Measurements from ENCODE around the gene CD40LG. TPM values are rescaled to one million over a fixed set of nuclear protein-coding genes. Genes with fewer than 3 reads are reported as not detected.

The CD40LG gene
- total RNA-seq, 2 experiments from 2014 or later = not detected

DNA sequence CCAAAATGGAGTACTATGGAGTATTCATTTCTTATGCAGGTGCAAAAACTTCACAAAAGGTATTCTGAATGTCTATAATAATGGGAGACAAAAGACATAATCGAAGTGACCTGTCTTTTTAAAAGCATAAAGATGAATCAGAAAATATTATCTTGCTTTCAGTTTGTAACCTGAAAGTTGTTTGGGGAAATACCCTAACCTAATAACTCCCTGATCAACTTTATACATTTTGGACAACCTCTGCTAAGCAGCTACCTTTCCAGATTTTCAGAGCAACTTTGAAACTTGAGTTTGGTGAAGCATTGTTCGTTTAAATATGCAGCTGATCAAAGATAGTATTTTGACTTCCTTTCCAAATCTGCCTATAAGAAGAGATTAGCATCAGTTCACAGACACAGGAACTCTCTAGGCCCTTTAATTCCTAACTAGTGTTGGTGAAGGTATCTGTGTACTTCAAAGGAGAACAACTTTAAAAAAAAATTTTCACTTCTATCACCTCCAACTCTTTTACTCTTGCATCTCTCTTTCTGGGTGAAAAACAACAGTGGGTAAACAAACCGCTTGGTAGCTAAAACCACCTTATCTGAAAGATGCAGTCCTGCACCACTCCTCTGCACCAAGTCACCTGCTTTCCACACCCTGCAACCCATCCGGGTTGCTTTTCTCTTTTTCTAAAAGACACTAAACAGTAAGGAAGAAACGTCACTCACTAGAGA lies 26.5 kb downstream of the CD40LG start:
- CTCF ChIA-PET (ENCODE audit: unreplicated experiment) = no interaction called here
- H3K9me3 ChIP-seq (ENCODE audit: low read length) = no peaks in the 10 kb centered on the region
- H4K20me1 ChIP-seq (ENCODE audit: insufficient read depth, low read length) = no peaks in the 10 kb centered on the region
- no peak overlapping the region for H3K4me3 ChIP-seq (ENCODE audit: low read depth, low read length, poor library complexity, severe bottlenecking)
- no peak overlapping the region for H3K27ac ChIP-seq (ENCODE audit: low read depth, low read length, poor library complexity, severe bottlenecking)
- intact Hi-C loops (cut with micrococcal nuclease; ENCODE audit: unreplicated experiment) = no loop called here
- H3K4me1 ChIP-seq (ENCODE audit: insufficient read depth, low read length, poor library complexity, severe bottlenecking) = no peaks in the 10 kb centered on the region
- DNase-seq (ENCODE audit: low spot score) = no peak
- peaks cover 62% of the 10 kb centered on the region for H3K36me3 ChIP-seq (ENCODE audit: insufficient read depth, low read length)
- H3K9me2 ChIP-seq (ENCODE audit: insufficient read depth, low read length) = no peaks in the 10 kb centered on the region
- no peak overlapping the region for H2AFZ ChIP-seq (ENCODE audit: low read length)
- no peak overlapping the region for H3K4me2 ChIP-seq (ENCODE audit: low read length)
- no peak for TF ChIP-seq EZH2phosphoT487 (IDR thresholded peaks at IDR 0.05; ENCODE audit: borderline replicate concordance, low read depth, low read length)
- TF ChIP-seq CTCF (conservative IDR thresholded peaks at IDR 0.05; ENCODE audit: low read length) = no peak
- BruUV-seq (replicated peaks) = no TSS peak
- no peaks in the 10 kb centered on the region for H3K79me2 ChIP-seq (ENCODE audit: insufficient read depth, low read depth, low read length)
- POLR2A ChIA-PET = interaction anchor here (0.7 kb wide), 1 partner anchor 7 kb away, joined by 3 read pairs; no protein-coding TSS in a partner anchor

DNA sequence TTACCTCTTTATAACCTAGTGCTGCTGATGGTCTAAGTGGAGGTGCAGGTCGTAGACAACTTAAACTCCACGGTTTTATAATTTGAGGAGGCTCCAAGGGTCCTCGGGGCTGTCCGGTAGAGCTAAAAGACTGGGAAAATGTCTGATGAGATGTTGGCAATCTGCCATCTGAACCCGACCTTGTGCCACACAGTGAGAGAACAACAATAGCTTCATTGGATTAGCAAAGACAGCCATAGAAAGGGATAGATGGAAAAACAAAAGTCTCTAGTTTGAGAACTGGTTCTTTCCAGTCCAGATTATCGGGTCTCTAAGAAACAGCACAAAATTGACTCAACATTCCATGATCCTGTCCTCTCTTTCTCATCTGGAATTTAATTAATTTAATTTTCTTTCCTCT lies 31.6 kb downstream of the CD40LG start:
- BruUV-seq (replicated peaks) = no TSS peak
- Histone ChIP-seq H3K9me2 (ENCODE audit: insufficient read depth, low read length) (no peaks in the 10 kb centered on the region), H3K4me3 (ENCODE audit: low read depth, low read length, poor library complexity, severe bottlenecking) (no peak overlapping the region), H4K20me1 (ENCODE audit: insufficient read depth, low read length) (no peaks in the 10 kb centered on the region), H3K27ac (ENCODE audit: low read depth, low read length, poor library complexity, severe bottlenecking) (no peak overlapping the region), H3K4me1 (ENCODE audit: insufficient read depth, low read length, poor library complexity, severe bottlenecking) (no peaks in the 10 kb centered on the region), H3K9me3 (ENCODE audit: low read length) (no peaks in the 10 kb centered on the region), H3K4me2 (ENCODE audit: low read length) (no peak overlapping the region), H3K79me2 (ENCODE audit: insufficient read depth, low read depth, low read length) (no peaks in the 10 kb centered on the region), H2AFZ (ENCODE audit: low read length) (no peak overlapping the region), H3K36me3 (ENCODE audit: insufficient read depth, low read length) (peaks cover 66% of the 10 kb centered on the region)
- intact Hi-C loops (cut with micrococcal nuclease; ENCODE audit: unreplicated experiment) = no loop called here
- TF ChIP-seq CTCF (conservative IDR thresholded peaks at IDR 0.05; ENCODE audit: low read length) (no peak), EZH2phosphoT487 (IDR thresholded peaks at IDR 0.05; ENCODE audit: borderline replicate concordance, low read depth, low read length) (no peak)
- ChIA-PET POLR2A (interaction anchor here (0.6 kb wide), 2 partner anchors 14 to 280 kb away, joined by 3 read pairs; no protein-coding TSS in a partner anchor), CTCF (ENCODE audit: unreplicated experiment) (no interaction called here)
- DNase-seq (ENCODE audit: low spot score) = no peak

DNA sequence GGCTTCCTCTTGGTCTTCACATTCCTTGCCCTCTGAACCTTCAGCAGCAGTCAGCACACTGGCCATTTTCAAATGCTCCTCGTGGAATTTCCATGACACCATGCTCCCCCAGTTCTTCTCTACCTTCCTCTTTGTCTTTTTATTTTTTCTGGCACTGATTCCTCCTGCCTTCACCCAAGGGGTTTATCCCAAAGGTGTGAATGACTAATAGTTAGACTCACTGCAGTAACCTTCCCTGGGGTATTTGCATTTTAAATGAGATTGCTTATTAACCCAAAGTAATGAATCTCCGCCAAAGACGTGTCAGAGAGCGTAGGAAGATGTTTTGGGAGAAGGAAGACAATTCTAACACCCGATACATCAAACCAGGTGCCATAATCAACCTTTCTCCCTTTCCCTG lies 36.2 kb downstream of the CD40LG start:
- no peak for DNase-seq (ENCODE audit: low spot score)
- Histone ChIP-seq H3K79me2 (ENCODE audit: insufficient read depth, low read depth, low read length) (no peaks in the 10 kb centered on the region), H2AFZ (ENCODE audit: low read length) (no peak overlapping the region), H3K36me3 (ENCODE audit: insufficient read depth, low read length) (peaks cover 67% of the 10 kb centered on the region), H3K9me3 (ENCODE audit: low read length) (no peaks in the 10 kb centered on the region), H3K9me2 (ENCODE audit: insufficient read depth, low read length) (no peaks in the 10 kb centered on the region), H3K4me3 (ENCODE audit: low read depth, low read length, poor library complexity, severe bottlenecking) (no peak overlapping the region), H3K27ac (ENCODE audit: low read depth, low read length, poor library complexity, severe bottlenecking) (no peak overlapping the region), H4K20me1 (ENCODE audit: insufficient read depth, low read length) (no peaks in the 10 kb centered on the region), H3K4me2 (ENCODE audit: low read length) (no peak overlapping the region), H3K4me1 (ENCODE audit: insufficient read depth, low read length, poor library complexity, severe bottlenecking) (no peaks in the 10 kb centered on the region)
- BruUV-seq (replicated peaks) = no TSS peak
- TF ChIP-seq EZH2phosphoT487 (IDR thresholded peaks at IDR 0.05; ENCODE audit: borderline replicate concordance, low read depth, low read length) (no peak), CTCF (conservative IDR thresholded peaks at IDR 0.05; ENCODE audit: low read length) (no peak)
- intact Hi-C loops (cut with micrococcal nuclease; ENCODE audit: unreplicated experiment) = no loop called here
- CTCF ChIA-PET (ENCODE audit: unreplicated experiment) = no interaction called here
- POLR2A ChIA-PET = no interaction called here

All from OCI-LY7 (cell line).